ENCODE measurements around the gene NPC1L1. TPM values are rescaled to one million over a fixed set of nuclear protein-coding genes. Genes with fewer than 3 reads are reported as not detected.
A peak's percentile ranks its signal among the peaks of the same experiment; 100 is the strongest.

NPC1L1 gene
- total and polyA plus RNA-seq, 5 experiments from 2014 or later = 0.13 to 0.16 TPM; not detected in 3

GRCh38 chr7:44471436-44471835 is 69.7 kb downstream of the NPC1L1 start:
- POLR2A ChIA-PET = interaction anchor here (0.5 kb wide), 1 partner anchor 15 kb away, joined by 5 read pairs; no protein-coding TSS in a partner anchor
- no peak for ATAC-seq
- Mint-ChIP-seq H3K4me1 (peaks cover 40 to 88% (median 77%) of the 10 kb centered on the region in 4 donors), H3K27me3 (no peaks in the 10 kb centered on the region), H3K9me3 (no peaks in the 10 kb centered on the region), H3K4me3 (no peak overlapping the region), H3K36me3 (peaks cover 0 to 91% (median 24%) of the 10 kb centered on the region in 3 donors), H3K27ac (peak overlapping the region in 3 of 10 donors; percentile 39 to 60 (median 46))
- no peak for DNase-seq

GRCh38 chr7:44470628-44471245 is 70.4 kb downstream of the NPC1L1 start:
- Mint-ChIP-seq H3K4me1 (peaks cover 41 to 88% (median 79%) of the 10 kb centered on the region in 4 donors), H3K9me3 (no peaks in the 10 kb centered on the region), H3K4me3 (peak overlapping the region in 1 of 10 donors; percentile 13), H3K27ac (peak overlapping the region in 3 of 10 donors; percentile 1 to 60 (median 23)), H3K27me3 (no peaks in the 10 kb centered on the region), H3K36me3 (peaks cover 0 to 87% (median 24%) of the 10 kb centered on the region in 3 donors)
- DNase-seq (no peak), ATAC-seq (no peak)
- POLR2A ChIA-PET = interaction anchor here (0.5 to 1.5 kb wide), 2 partner anchors 10 to 14 kb away, joined by 3 to 5 read pairs; no protein-coding TSS in a partner anchor

GRCh38 chr7:44470135-44470479 is 71.0 kb downstream of the NPC1L1 start:
- ATAC-seq (no peak), DNase-seq (no peak)
- Mint-ChIP-seq H3K4me1 (peaks cover 46 to 89% (median 83%) of the 10 kb centered on the region in 4 donors), H3K27ac (peak overlapping the region in 4 of 10 donors; percentile 1 to 60 (median 20)), H3K27me3 (no peaks in the 10 kb centered on the region), H3K4me3 (peak overlapping the region in 2 of 10 donors; percentile 13 to 19), H3K9me3 (no peaks in the 10 kb centered on the region), H3K36me3 (peaks cover 0 to 87% (median 24%) of the 10 kb centered on the region in 3 donors)
- POLR2A ChIA-PET = interaction anchor here (0.7 to 1.5 kb wide), 2 partner anchors 10 to 20 kb away, joined by 3 read pairs; partner anchors contain the start of gene NUDCD3

- no peaks in the 10 kb centered on the region for H3K9me3 Mint-ChIP-seq
- POLR2A ChIA-PET = interaction anchor here (0.7 to 1.5 kb wide), 2 partner anchors 9 to 20 kb away, joined by 3 read pairs; partner anchors contain the start of gene NUDCD3
- no peaks in the 10 kb centered on the region for H3K27me3 Mint-ChIP-seq
- DNase-seq (no peak), ATAC-seq (no peak)
- peaks cover 47 to 92% (median 85%) of the 10 kb centered on the region in 4 donors for H3K4me1 Mint-ChIP-seq
- H3K36me3 Mint-ChIP-seq = peaks cover 0 to 86% (median 24%) of the 10 kb centered on the region in 3 donors
- H3K27ac Mint-ChIP-seq = peak overlapping the region in 2 of 10 donors; percentile 1 to 23
- peak overlapping the region in 3 of 10 donors; percentile 1 to 33 (median 3) for H3K4me3 Mint-ChIP-seq
These were observed 71.5 kb downstream of the NPC1L1 start for GRCh38 chr7:44469461-44470134.

DNA sequence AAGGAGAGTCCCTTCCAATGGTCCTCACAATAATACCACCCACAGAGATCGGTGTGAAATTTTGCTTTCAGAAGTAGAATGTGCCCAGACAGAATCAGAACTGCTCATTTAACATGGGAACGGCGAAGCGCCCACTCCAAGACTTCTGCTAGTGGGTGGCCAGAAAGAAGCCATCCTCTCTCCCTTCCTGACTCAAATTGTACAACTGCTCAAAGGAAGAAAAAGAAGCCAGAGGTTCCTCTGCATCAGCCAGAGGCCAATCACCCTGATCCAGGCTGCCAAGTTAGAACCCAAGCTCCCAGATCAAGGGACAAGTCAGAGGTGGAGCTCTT is 73.9 kb downstream of the NPC1L1 start:
- Mint-ChIP-seq H3K4me3 (peak overlapping the region in 6 of 10 donors; percentile 3 to 50 (median 22)), H3K27ac (peak overlapping the region in 7 of 10 donors; percentile 0 to 81 (median 30)), H3K36me3 (peaks cover 0 to 69% (median 17%) of the 10 kb centered on the region in 3 donors), H3K9me3 (no peaks in the 10 kb centered on the region), H3K27me3 (no peaks in the 10 kb centered on the region), H3K4me1 (peaks cover 40 to 85% (median 81%) of the 10 kb centered on the region in 4 donors)
- ATAC-seq (no peak), DNase-seq (no peak)
- POLR2A ChIA-PET = interaction anchor here (0.6 to 1.3 kb wide), 2 partner anchors 23 to 128 kb away, joined by 4 to 8 read pairs; partner anchors contain the start of gene NUDCD3

GRCh38 chr7:44466300-44467216 is 74.6 kb downstream of the NPC1L1 start:
- Mint-ChIP-seq H3K27ac (peak overlapping the region in 6 of 10 donors; percentile 0 to 81 (median 39)), H3K4me1 (peaks cover 41 to 86% (median 82%) of the 10 kb centered on the region in 4 donors), H3K36me3 (peaks cover 0 to 65% (median 12%) of the 10 kb centered on the region in 3 donors), H3K27me3 (no peaks in the 10 kb centered on the region), H3K4me3 (peak overlapping the region in 6 of 10 donors; percentile 3 to 50 (median 24)), H3K9me3 (no peaks in the 10 kb centered on the region)
- no peak for ATAC-seq
- POLR2A ChIA-PET = interaction anchor here (0.6 to 1.3 kb wide), 2 partner anchors 23 to 129 kb away, joined by 4 to 8 read pairs; partner anchors contain the start of gene NUDCD3
- no peak for DNase-seq

GRCh38 chr7:44465490-44465889 is 75.6 kb downstream of the NPC1L1 start:
- Mint-ChIP-seq H3K36me3 (peaks cover 0 to 60% (median 12%) of the 10 kb centered on the region in 3 donors), H3K4me1 (peaks cover 43 to 89% (median 86%) of the 10 kb centered on the region in 4 donors), H3K4me3 (peak overlapping the region in 2 of 10 donors; percentile 10 to 14), H3K27ac (peak overlapping the region in 3 of 10 donors; percentile 5 to 58 (median 41)), H3K9me3 (no peaks in the 10 kb centered on the region), H3K27me3 (no peaks in the 10 kb centered on the region)
- DNase-seq (no peak), ATAC-seq (no peak)
- POLR2A ChIA-PET = no interaction called here

GRCh38 chr7:44463169-44463808 is 77.8 kb downstream of the NPC1L1 start:
- DNase-seq = peak in 2 of 10 donors; percentile 18 to 20
- Mint-ChIP-seq H3K36me3 (peaks cover 5 to 50% (median 11%) of the 10 kb centered on the region in 3 donors), H3K27ac (peak overlapping the region in 4 of 10 donors; percentile 4 to 73 (median 40)), H3K4me1 (peaks cover 33 to 86% (median 82%) of the 10 kb centered on the region in 4 donors), H3K27me3 (no peaks in the 10 kb centered on the region), H3K9me3 (no peaks in the 10 kb centered on the region), H3K4me3 (peak overlapping the region in 1 of 10 donors; percentile 2)
- no peak for ATAC-seq
- POLR2A ChIA-PET = no interaction called here

Other genes starting within 250 kb of the NPC1L1 start
- not detected for gene CAMK2B, start 215.7 kb downstream of the NPC1L1 start, total RNA-seq
- not detected for gene CAMK2B, start 215.7 kb downstream of the NPC1L1 start, polyA plus RNA-seq
- 100 to 1,000 TPM; 111 to 118 TPM for gene NUDCD3, start 50.7 kb downstream of the NPC1L1 start, total RNA-seq
- 10 to 100 TPM; 54.6 to 69.4 (median 59.6) TPM for gene NUDCD3, start 50.7 kb downstream of the NPC1L1 start, polyA plus RNA-seq
- 100 to 1,000 TPM; 123 to 129 TPM for gene DDX56, start 32.6 kb upstream of the NPC1L1 start, total RNA-seq
- gene DDX56, start 32.6 kb upstream of the NPC1L1 start, polyA plus RNA-seq = 10 to 100 TPM; 25.3 to 48.2 (median 41.1) TPM
- gene TMED4, start 40.9 kb upstream of the NPC1L1 start, total RNA-seq = 100 to 1,000 TPM; 109 to 110 TPM
- gene TMED4, start 40.9 kb upstream of the NPC1L1 start, polyA plus RNA-seq = 10 to 100 TPM; 61.4 to 80.4 (median 71.8) TPM
- gene OGDH, start 65.3 kb upstream of the NPC1L1 start, total RNA-seq = 10 to 100 TPM; 66.0 to 67.5 TPM
- 10 to 100 TPM; 23.9 to 30.6 (median 25.6) TPM for gene OGDH, start 65.3 kb upstream of the NPC1L1 start, polyA plus RNA-seq
- 100 to 1,000 TPM; 142 to 149 TPM for gene ZMIZ2, start 207.5 kb upstream of the NPC1L1 start, total RNA-seq
- gene ZMIZ2, start 207.5 kb upstream of the NPC1L1 start, polyA plus RNA-seq = 1 to 10 TPM; 2.6 to 8.1 (median 4.9) TPM